Skeletal muscle cell (primary cell): Measurements from ENCODE around the gene WNT7B.

Experiments
- DNase-seq: peaks from one replicate; pipeline ENCODE4 v3.0.0-alpha.2; 2010; ENCODE audit warnings: low read depth
- H3K4me3 ChIP-seq: 2 replicates; pipeline ENCODE4 v1.5.1; 2011; ENCODE audit warnings: low read depth, mild to moderate bottlenecking, control low read depth, low read length, moderate library complexity

Gene WNT7B

GRCh38 chr22:45897736-45898135, 79.2 kb downstream of the WNT7B start:
- no peak for DNase-seq
- H3K4me3 ChIP-seq, result no peak overlapping the region

- H3K4me3 ChIP-seq, result no peak overlapping the region
- DNase-seq, result no peak
Observed at GRCh38 chr22:45896964-45897538, 79.9 kb downstream of the WNT7B start.

GRCh38 chr22:45896153-45896951, 80.6 kb downstream of the WNT7B start:
- no peak for DNase-seq
- no peak overlapping the region for H3K4me3 ChIP-seq

GRCh38 chr22:45895436-45896152, 81.4 kb downstream of the WNT7B start:
- H3K4me3 ChIP-seq, result no peak overlapping the region
- DNase-seq, result no peak

GRCh38 chr22:45893516-45893915, 83.4 kb downstream of the WNT7B start:
- no peak overlapping the region for H3K4me3 ChIP-seq
- DNase-seq, result no peak

- no peak overlapping the region for H3K4me3 ChIP-seq
- DNase-seq, result no peak
Observed at GRCh38 chr22:45892681-45893461, 84.1 kb downstream of the WNT7B start.

- no peak overlapping the region for H3K4me3 ChIP-seq
- DNase-seq, result no peak
Observed at GRCh38 chr22:45891996-45892621, 84.9 kb downstream of the WNT7B start.

- DNase-seq, result no peak
- no peak overlapping the region for H3K4me3 ChIP-seq
Observed at GRCh38 chr22:45891471-45891995, 85.4 kb downstream of the WNT7B start.

- H3K4me3 ChIP-seq, result no peak overlapping the region
- DNase-seq, result no peak
Observed at GRCh38 chr22:45891021-45891421, 85.9 kb downstream of the WNT7B start.

- no peak overlapping the region for H3K4me3 ChIP-seq
- DNase-seq, result no peak
Observed at GRCh38 chr22:45890351-45890635, 86.7 kb downstream of the WNT7B start.

GRCh38 chr22:45889539-45890350, 87.2 kb downstream of the WNT7B start:
- H3K4me3 ChIP-seq, result no peak overlapping the region
- DNase-seq, result no peak

GRCh38 chr22:45889093-45889538, 87.8 kb downstream of the WNT7B start:
- no peak for DNase-seq
- H3K4me3 ChIP-seq, result no peak overlapping the region

- no peak for DNase-seq
- H3K4me3 ChIP-seq, result no peak overlapping the region
Observed at GRCh38 chr22:45888221-45889092, 88.5 kb downstream of the WNT7B start.

GRCh38 chr22:45887202-45888131, 89.5 kb downstream of the WNT7B start:
- no peak overlapping the region for H3K4me3 ChIP-seq
- DNase-seq, result no peak

GRCh38 chr22:45886540-45886939, 90.4 kb downstream of the WNT7B start:
- H3K4me3 ChIP-seq, result no peak overlapping the region
- DNase-seq, result no peak

- H3K4me3 ChIP-seq, result no peak overlapping the region
- DNase-seq, result no peak
Observed at GRCh38 chr22:45885941-45886395, 91.0 kb downstream of the WNT7B start.
